HG03469 (cell line): Measurements from ENCODE around the gene NUDT4B.
"Not testable (repeated sequence)": the region's sequence is repeated elsewhere in the genome, so short reads cannot be mapped to it uniquely, and the experiment has no call there.

ENCODE experiments used
- ATAC-seq: cut with Tn5 transposase; IDR thresholded peaks from one replicate; pipeline ENCODE4 v1.9.1; 2021; ENCODE audit warnings: mild to moderate bottlenecking, moderate library complexity, moderate number of reproducible peaks; ENCODE audit not compliant: unreplicated experiment

NUDT4B gene

DNA sequence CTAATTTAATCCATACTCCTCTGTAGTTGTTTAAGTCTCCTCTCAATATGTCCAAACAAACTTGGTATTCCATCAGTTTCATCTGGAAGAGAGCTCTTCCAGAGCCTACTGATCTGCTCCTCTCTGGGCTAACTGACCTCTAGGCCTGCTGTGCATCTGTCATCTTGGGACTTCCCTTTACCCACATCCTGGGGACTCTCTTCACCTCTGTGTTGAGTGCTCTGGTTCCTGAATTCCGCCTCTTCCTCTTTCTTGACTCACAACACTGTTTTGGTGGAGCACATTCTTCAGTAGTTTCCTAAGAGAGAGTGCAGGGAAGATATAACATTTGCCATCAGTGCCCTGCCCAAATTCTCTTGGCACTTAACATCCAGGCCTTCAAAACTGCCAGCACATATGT, 13.0 kb upstream of the NUDT4B start:
- ATAC-seq = not testable (repeated sequence)

GRCh38 chr1:148738667-148739066, 9.9 kb upstream of the NUDT4B start:
- ATAC-seq = not testable (repeated sequence)

DNA sequence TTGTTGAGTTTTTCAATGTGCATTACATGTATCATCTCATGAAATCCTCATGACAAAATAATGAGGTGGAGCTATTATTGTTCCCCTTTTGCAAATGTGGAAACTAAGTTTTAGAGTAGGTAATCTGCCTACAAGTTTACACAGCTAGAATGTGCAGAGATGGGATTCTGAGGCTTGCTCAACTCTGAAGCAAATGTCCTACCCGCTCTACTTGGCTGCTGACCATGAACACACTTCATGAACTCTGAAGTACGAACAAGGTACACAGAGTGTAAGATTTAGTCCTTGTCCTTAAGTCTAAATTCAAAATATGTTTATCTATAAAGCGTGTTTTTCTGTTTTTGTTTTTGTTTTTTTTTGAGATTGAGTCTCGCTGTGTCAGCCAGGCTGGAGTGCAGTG, 5.4 kb upstream of the NUDT4B start:
- ATAC-seq = not testable (repeated sequence)

DNA sequence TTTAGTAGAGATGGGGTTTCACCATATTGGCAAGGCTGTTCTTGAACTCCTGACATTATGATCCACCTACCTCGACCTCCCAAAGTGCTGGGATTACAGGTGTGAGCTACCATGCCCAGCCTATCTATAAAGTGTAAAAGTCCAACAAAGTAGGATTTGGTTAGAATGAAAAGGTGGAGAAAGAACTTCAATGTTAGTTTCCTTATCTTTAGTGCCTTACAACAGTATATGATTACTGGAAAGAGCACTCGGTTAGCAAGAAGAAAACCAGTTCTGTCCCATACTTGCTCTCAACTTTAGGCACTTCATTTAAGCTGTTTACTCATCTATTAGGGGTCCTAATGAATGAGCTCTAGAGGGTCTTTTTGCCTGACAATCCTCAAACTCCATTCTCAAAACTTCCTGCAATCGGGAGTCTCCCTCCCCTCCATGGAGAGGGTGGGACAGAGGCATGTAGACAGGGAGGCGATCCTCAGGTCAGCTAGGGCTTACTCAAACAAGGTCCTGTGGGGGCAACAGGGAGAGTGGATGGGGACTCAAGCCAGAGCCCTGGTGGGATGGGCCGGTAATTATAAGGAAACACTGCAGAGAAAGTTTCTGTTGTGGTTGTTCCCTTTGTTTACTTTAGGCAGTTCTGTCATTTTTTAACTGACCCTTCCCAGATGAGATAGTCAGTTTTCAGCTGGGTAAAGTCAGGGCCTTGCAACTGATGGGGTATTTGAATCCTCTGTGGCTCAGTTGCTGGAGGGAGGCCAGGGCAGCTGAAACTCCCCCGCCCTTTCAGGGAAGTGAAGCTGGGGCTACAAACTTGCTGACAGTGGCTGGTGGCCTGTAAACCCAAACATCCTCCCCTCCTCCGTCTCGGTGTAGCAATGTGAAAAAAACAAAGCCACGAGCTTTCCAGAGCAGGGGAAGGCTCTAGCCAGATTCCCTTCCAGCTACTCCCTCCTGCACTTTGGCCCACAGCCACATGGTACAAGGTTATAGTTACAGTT, 4.6 kb upstream of the NUDT4B start:
- ATAC-seq = peak; percentile 53

DNA sequence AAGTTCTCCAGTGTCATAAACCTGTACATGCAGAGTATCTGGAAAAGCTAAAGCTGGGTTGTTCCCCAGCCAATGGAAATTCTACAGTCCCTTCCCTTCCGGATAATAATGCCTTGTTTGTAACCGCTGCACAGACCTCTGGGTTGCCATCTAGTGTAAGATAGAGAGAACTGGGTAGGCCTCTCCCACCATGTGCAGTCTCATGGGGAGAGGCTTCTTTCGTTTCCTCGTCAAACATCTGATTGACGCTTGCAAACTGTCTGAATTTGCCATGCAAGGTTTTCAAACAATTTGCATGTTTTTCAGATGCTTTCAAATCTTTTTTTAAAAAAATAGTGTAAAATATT, 734 bp downstream of the NUDT4B start:
- ATAC-seq = peak; percentile 57

- ATAC-seq = not testable (repeated sequence)
These were observed 7.7 kb downstream of the NUDT4B start for GRCh38 chr1:148756231-148756630.

GRCh38 chr1:148757446-148757845, 8.9 kb downstream of the NUDT4B start:
- ATAC-seq = not testable (repeated sequence)

GRCh38 chr1:148758412-148758811, 9.8 kb downstream of the NUDT4B start:
- ATAC-seq = peak; percentile 93

DNA sequence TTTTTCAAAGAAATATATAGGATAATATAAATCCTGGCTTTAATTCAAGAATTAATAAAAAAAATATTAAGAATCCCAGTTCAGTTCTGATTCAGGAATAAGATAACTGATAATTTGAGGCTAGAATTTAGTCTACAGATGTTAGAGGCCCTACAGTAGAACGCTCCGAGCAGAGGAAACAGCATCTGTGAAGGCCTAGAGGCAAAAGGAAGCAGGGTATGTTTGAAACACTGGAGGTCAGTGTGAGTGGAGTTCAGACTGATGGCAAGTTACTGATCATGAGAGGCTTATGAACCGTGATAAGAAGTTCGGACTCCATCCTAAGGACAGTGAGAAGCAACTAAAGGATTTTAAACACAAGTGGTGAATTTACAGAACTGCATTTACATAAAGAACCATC, 10.4 kb downstream of the NUDT4B start:
- not testable (repeated sequence) for ATAC-seq

- not testable (repeated sequence) for ATAC-seq
These were observed 11.2 kb downstream of the NUDT4B start for GRCh38 chr1:148759749-148760148.

GRCh38 chr1:148760206-148760605, 11.6 kb downstream of the NUDT4B start:
- not testable (repeated sequence) for ATAC-seq

DNA sequence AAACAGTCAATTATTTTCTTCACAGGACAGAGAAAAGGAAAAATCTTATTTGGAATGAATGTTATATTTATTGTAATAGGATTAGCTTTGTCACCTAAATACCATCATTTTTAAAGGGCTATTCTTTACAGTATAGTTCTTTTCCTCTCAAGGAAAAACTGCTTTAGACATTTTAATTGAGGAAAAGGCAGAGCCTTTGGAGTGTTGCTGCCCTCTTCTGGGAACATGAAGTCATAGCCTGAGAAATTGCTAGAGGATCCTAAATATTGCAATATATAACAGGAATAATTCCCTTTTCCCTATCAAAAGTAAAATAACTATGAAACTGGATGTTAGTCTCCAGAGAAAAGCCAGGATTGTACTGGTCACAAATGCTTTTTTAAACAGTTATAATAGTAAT, 12.8 kb downstream of the NUDT4B start:
- not testable (repeated sequence) for ATAC-seq

DNA sequence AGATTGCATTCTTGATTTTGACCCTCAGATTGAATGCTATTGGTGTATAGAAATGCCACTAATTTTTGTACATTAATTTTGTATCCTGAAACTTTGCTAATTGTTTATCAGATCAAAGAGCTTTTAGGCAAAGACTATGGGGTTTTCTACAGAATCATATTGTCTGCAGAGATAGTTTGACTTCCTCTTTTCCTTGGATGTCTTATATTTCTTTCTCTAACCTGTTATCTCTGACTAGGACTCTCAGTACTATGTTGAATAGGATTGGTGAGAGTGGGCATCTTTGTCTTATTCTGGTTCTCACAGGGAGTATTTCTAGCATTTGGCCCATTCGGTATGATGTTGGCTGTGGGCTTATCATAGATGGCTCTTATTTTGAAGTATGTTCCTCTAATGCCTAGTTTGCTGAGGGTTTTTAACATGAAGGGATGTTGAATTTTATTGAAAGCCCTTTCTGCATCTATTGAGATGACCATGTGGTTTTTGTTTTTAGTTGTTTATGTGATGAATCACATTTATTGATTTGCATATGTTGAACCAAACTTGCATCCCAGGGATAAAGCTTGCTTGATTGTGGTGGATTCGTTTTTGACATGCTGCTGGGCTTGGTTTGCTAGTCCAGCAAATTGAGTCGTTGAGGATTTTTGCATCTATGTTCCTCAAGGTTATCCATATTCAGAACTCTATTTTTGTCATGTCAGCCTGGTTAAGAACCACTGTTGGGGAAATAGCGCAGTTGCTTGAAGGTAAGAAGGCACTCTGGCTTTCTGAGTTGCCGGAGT, 16.9 kb downstream of the NUDT4B start:
- ATAC-seq = not testable (repeated sequence)

GRCh38 chr1:148768541-148768940, 20.0 kb downstream of the NUDT4B start:
- not testable (repeated sequence) for ATAC-seq

DNA sequence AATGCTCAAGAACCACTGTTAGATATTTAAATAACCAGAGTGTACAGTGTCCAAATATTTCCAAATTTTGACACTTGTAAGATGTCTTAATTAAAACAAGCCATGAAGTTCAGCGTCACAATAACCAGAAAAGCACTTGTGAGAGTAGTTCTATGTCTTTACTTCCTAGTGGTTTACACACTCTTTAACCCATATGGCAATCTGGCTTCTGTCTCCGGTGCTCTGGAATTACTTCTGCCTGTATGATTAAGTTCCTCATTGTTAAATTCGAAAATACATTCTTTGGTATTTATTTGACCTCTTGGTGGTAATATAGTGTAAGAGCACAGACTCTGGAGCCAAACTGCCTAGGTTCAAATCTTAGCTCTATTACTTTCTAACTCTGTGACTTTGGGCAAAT, 20.9 kb downstream of the NUDT4B start:
- ATAC-seq = not testable (repeated sequence)

DNA sequence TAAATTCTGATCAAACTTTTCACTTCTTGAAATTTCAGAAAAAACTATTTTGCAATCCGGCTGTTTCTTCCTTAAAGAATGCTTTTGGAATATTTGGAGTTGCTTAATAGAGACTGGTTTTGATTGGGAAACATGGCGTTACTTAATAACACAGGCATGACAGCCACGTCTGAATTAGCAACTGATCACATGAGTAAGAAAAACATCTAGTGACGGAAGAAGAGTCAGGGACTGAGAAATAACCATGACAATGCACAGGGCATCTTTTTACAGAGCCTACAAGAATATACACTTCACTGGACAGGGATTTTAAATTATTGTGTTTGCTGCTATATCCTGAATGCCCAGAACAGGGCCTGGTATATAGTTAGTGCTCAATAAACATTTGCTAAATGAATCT, 25.1 kb downstream of the NUDT4B start:
- ATAC-seq = not testable (repeated sequence)

- not testable (repeated sequence) for ATAC-seq
These were observed 25.5 kb downstream of the NUDT4B start for GRCh38 chr1:148774102-148774501.

DNA sequence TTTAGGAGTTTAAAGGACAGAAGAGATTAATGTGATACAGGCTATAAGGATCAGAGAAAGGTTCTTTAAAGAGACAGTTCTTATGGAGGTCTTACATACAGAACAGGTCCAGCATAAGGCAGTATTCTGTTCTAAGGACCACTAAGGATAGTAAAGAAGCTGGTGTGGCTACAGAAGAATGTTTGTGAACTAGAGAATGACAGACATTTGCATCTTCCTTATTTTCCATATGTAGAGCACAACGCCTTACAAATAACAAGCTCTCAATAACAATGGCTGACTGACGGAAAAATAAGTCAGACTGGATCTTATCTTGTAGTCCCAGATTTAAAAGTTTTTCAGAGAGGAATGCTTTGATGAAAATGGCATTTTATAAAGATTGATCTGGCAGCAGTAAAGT, 26.7 kb downstream of the NUDT4B start:
- not testable (repeated sequence) for ATAC-seq

DNA sequence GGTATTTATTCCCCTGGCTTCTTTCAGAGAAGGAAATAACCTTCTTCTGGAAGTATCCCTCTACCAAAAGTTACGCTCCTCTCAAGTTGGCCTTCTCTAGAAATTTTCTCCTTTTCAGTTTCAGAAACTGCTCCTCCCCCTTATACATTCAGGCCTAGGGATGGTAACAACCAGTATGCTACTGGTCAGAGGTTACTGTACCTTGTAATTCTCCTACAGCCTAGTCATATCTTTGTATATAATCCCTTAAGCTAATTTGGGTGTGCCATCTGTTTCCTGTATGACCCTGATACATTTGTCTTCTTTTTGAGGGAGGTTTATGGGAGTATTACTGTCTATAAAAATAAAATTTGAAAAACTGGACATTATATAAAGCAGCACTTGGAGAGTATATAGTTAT, 29.1 kb downstream of the NUDT4B start:
- ATAC-seq = not testable (repeated sequence)

- ATAC-seq = not testable (repeated sequence)
These were observed 31.8 kb downstream of the NUDT4B start for GRCh38 chr1:148780404-148780803.

- ATAC-seq = not testable (repeated sequence)
These were observed 43.0 kb downstream of the NUDT4B start for GRCh38 chr1:148791543-148792099.
